Activated B cell treated with CpG ODN at 0.5 μM for 24 hours (primary cell): ENCODE results near the gene CES2. TPM values are rescaled to one million over a fixed set of nuclear protein-coding genes. Genes with fewer than 3 reads are reported as not detected.

ENCODE experiments used
- ATAC-seq: fragments of 200-7000 bp; cut with Tn5 transposase; one replicate; pipeline ENCODE4 v1.10.0; 2021; ENCODE audit warnings: low read depth, mild to moderate bottlenecking, moderate library complexity
- CTCF ChIA-PET: fragments of 350-600 bp; sonication (Branson Sonifier 250); formaldehyde crosslinking; loops from one replicate; lab custom pipeline; 2021; ENCODE audit warnings: antibody characterized with exemption; lab: Charles Lee
- POLR2A ChIA-PET: fragments of 350-600 bp; sonication (Branson Sonifier 250); formaldehyde crosslinking; loops from one replicate; lab custom pipeline; 2021; ENCODE audit warnings: antibody characterized with exemption; lab: Charles Lee
- DNase-seq: peaks from one replicate; pipeline ENCODE4 v3.0.0; 2022
- H3K27ac Mint-ChIP-seq: one replicate; pipeline ENCODE4 v1.8.0; 2020; ENCODE audit warnings: mixed read lengths
- H3K27me3 Mint-ChIP-seq: one replicate; pipeline ENCODE4 v1.8.0; 2021; ENCODE audit warnings: mixed read lengths
- H3K36me3 Mint-ChIP-seq: one replicate; pipeline ENCODE4 v1.8.0; 2021; ENCODE audit warnings: low read depth, mixed read lengths
- H3K4me1 Mint-ChIP-seq: one replicate; pipeline ENCODE4 v1.8.0; 2021; ENCODE audit warnings: mixed read lengths
- H3K4me3 Mint-ChIP-seq: one replicate; pipeline ENCODE4 v1.8.0; 2020; ENCODE audit warnings: mild to moderate bottlenecking, mixed read lengths
- H3K9me3 Mint-ChIP-seq: one replicate; pipeline ENCODE4 v1.8.0; 2020; ENCODE audit warnings: mixed read lengths
- intact Hi-C: fragments of 100-400 bp; cut with micrococcal nuclease; formaldehyde crosslinking; loops from one replicate; pipeline ENCODE4 v1.15.1; 2024
- total RNA-seq: library from RNA; stranded (reverse); gene quantifications from 2 replicates; pipeline ENCODE4 v1.2.3, GENCODE V29; 2022
- TF ChIP-seq, protein P1 (sequence below): fragments of 200-600 bp; IDR thresholded peaks from one replicate; pipeline ENCODE4 v1.8.0; 2022; ENCODE audit warnings: antibody characterized with exemption, mild to moderate bottlenecking

CES2 gene
- total RNA-seq, 1 donor from 2014 or later = 34.7 TPM

DNA sequence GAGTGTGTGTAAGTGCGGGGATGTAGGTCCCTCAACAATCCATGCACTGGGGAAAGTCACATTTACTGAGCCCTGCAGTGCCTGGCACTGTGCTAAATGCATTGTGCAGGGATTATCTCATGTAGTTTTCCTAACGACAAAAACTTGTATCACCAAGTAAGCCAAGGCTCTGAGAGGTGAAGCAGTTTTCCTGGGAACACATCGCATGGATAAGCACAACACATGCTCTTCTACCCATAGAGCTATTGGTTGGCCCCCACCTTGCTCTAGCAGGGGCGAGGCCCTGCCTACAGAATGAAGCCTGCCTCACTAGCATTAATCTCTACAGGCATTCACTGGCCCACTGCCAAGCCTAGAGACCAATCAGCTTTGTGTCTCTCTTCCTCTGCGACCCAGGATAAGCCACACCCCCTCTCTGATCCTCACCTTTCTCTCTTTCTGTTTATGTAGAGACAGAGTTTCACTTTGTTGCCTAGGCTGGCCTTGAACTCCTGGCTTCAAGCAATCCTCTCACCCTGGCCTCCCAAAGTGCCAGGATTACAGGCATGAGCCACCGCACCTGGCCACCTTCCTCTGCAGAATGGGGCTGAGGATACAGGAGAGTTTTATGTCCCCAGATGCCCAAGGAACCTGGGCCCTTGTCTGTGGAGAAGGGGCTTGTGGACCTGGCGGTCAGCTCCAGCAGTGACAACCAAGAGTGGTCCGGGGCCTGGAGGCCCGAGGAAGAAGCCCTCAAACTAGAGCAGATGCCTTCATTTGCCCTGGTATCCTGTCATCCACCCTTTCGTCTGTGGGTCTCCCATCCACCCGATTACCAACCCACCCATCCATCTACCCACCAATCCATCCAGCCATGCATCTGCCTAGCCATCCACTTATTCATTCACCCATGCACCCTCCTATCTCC, 29.4 kb upstream of the CES2 start:
- ATAC-seq (no peak), DNase-seq (no peak)
- Mint-ChIP-seq H3K9me3 (no peaks in the 10 kb centered on the region), H3K4me3 (no peak overlapping the region), H3K27me3 (peaks cover 5% of the 10 kb centered on the region), H3K36me3 (no peaks in the 10 kb centered on the region), H3K27ac (no peak overlapping the region), H3K4me1 (no peaks in the 10 kb centered on the region)
- TF ChIP-seq, protein P1, sequence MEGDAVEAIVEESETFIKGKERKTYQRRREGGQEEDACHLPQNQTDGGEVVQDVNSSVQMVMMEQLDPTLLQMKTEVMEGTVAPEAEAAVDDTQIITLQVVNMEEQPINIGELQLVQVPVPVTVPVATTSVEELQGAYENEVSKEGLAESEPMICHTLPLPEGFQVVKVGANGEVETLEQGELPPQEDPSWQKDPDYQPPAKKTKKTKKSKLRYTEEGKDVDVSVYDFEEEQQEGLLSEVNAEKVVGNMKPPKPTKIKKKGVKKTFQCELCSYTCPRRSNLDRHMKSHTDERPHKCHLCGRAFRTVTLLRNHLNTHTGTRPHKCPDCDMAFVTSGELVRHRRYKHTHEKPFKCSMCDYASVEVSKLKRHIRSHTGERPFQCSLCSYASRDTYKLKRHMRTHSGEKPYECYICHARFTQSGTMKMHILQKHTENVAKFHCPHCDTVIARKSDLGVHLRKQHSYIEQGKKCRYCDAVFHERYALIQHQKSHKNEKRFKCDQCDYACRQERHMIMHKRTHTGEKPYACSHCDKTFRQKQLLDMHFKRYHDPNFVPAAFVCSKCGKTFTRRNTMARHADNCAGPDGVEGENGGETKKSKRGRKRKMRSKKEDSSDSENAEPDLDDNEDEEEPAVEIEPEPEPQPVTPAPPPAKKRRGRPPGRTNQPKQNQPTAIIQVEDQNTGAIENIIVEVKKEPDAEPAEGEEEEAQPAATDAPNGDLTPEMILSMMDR = no peak
- ChIA-PET CTCF (no interaction called here), POLR2A (interaction anchor here (1.2 kb wide), 1 partner anchor 37 kb away, joined by 3 read pairs; no protein-coding TSS in a partner anchor)
- intact Hi-C loops = no loop called here

DNA sequence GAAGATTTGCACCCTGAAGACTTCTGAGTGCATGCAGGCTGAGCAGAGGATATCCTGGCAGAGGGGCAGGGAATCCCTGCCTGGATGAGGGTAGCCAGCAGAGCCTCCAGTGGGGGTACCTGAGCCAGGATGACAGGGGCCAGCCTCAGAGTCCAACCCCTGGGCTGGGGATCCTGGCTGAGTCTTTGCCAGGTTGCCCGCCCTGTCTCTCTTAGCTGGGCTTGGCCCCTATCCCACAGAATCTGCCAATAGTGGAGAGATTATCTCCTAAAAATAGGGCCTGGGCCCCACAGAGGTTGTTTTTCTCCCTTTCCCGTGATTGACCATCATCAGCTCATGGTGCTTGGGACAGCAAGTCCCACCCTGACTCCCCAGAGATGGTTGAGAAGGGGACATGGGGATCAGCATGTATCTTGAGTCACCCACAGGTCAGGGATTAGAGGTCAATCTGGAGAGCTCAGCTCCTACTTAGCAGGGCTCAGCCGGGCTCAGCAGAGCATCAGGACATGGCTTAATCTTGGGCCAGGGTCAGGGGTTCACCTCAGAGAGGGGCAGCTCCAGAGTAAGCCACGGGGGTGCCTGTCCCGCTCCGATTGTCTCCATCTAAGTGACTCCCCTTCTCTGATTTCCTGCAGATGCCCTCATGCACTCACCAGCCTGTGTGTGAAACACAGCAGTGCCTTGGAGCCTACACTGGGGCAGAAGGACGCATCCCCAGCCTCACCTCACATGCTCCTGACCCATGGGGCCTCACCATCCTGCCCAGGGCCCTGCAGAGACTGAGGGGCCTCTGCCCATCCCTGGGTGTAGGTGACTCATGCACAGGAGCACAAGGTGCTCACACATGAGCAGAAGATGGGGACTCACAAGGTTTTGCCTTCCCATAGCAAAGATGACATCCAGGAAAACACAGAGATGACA, 28.1 kb upstream of the CES2 start:
- H3K27me3 Mint-ChIP-seq = peaks cover 5% of the 10 kb centered on the region
- intact Hi-C loops = no loop called here
- H3K4me3 Mint-ChIP-seq = no peak overlapping the region
- no peaks in the 10 kb centered on the region for H3K36me3 Mint-ChIP-seq
- CTCF ChIA-PET = no interaction called here
- no peaks in the 10 kb centered on the region for H3K9me3 Mint-ChIP-seq
- H3K27ac Mint-ChIP-seq = no peak overlapping the region
- DNase-seq (no peak), ATAC-seq (no peak)
- no peaks in the 10 kb centered on the region for H3K4me1 Mint-ChIP-seq
- TF ChIP-seq, protein P1 = no peak
- POLR2A ChIA-PET = interaction anchor here (1.2 kb wide), 1 partner anchor 39 kb away, joined by 3 read pairs; no protein-coding TSS in a partner anchor

DNA sequence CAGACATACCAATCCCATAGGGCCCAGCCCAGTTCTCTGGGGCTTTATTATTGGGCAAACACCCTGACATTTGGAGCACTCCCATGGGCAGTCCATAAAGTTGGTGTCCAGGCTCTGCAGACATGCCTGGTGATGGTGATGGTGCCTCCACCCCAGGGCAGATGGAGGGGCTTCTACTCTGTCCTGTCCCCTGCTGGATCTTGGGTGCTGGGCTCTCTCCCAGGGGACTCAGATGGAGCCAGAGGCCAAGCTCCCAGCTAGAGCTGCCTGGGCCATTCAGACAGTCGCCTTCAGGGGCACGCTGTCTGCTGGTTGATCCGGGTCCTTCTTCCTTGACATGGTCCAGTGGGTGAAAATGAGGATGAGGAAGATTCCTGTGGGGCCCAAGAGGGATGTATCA, 27.2 kb upstream of the CES2 start:
- H3K27me3 Mint-ChIP-seq = peaks cover 5% of the 10 kb centered on the region
- TF ChIP-seq, protein P1 = no peak
- H3K27ac Mint-ChIP-seq = no peak overlapping the region
- H3K9me3 Mint-ChIP-seq = no peaks in the 10 kb centered on the region
- DNase-seq = no peak
- H3K4me3 Mint-ChIP-seq = no peak overlapping the region
- no peak for ATAC-seq
- H3K4me1 Mint-ChIP-seq = no peaks in the 10 kb centered on the region
- intact Hi-C loops = no loop called here
- H3K36me3 Mint-ChIP-seq = no peaks in the 10 kb centered on the region
- CTCF ChIA-PET = no interaction called here
- POLR2A ChIA-PET = no interaction called here

DNA sequence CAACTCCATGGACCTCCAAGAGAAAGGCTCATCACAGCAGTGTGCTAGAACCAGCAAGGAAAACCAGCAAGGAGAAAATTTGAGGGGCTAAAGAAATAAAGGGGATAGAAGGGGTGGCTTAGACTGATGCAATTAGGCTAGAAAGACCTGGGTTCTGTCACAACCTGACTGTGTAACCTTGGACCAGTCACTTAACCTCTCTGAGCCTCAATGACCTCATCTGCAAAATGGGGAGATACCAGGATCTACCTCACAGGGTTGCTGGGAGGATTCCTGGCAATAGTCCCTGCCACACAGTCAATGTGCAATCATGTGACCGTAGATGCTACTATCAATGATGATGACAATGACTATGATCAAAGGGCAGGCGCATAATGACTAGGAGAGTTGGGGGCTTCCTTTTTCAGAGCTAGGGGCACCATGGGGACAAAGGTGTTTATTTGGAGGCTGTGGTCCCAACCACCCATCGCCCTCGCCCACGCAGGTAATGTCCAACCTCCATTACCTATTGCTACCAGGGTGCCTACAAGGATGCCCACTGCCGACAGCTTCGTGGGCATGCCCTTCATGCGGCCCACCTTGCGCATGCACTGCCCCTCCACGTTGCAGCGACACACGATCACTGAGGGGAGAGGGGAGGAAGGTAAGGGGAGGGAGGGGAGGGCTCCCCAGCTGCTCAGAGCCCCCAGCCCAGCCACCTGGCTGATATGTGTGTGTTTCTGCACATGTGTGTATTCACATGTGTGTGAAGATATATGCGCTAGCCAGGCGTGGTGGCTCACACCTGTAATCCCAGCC, 26.4 kb upstream of the CES2 start:
- H3K27ac Mint-ChIP-seq = no peak overlapping the region
- no peaks in the 10 kb centered on the region for H3K36me3 Mint-ChIP-seq
- ATAC-seq (no peak), DNase-seq (no peak)
- CTCF ChIA-PET = no interaction called here
- POLR2A ChIA-PET = interaction anchor here (0.7 kb wide), 1 partner anchor 1355 kb away, joined by 3 read pairs; the partner anchor contains the start of gene SLC7A6
- H3K9me3 Mint-ChIP-seq = no peaks in the 10 kb centered on the region
- no peak overlapping the region for H3K4me3 Mint-ChIP-seq
- TF ChIP-seq, protein P1 = no peak
- no peaks in the 10 kb centered on the region for H3K4me1 Mint-ChIP-seq
- intact Hi-C loops = no loop called here
- H3K27me3 Mint-ChIP-seq = peaks cover 5% of the 10 kb centered on the region
